ENCODE results near the gene PLXND1. TPM values are rescaled to one million over a fixed set of nuclear protein-coding genes. Genes with fewer than 3 reads are reported as not detected.

PLXND1 gene
- total and polyA plus RNA-seq, 2 donors (not counting 1 experiment from before 2014, with no cell fraction given), result 3.3 to 74.4 TPM

- Histone ChIP-seq H3K4me1 (ENCODE audit: control insufficient read depth in 2 of 2, insufficient read depth in 2 of 2, low read length in 2 of 2) (no peaks in the 10 kb centered on the region), H3K27me3 (replicated peaks in 1 of 4; ENCODE audit: control extremely low read depth in 1 of 4, control insufficient read depth in 3 of 4, insufficient read depth in 4 of 4, low read length in 3 of 4) (no peaks in the 10 kb centered on the region), H3K27ac (ENCODE audit: low read length in 2 of 2) (no peak overlapping the region), H2AFZ (ENCODE audit: insufficient read depth, low read depth, low read length, poor library complexity, severe bottlenecking) (no peak overlapping the region), H3K4me2 (replicated peaks; ENCODE audit: low read depth, low read length, poor library complexity, severe bottlenecking) (no peak overlapping the region), H3K9ac (ENCODE audit: low read length) (no peak overlapping the region), H3K36me3 (replicated peaks in 1 of 2; ENCODE audit: control extremely low read depth in 1 of 2, control insufficient read depth in 1 of 2, extremely low read depth in 1 of 2, insufficient read depth in 2 of 2, low read length in 1 of 2) (peaks cover 0 to 14% of the 10 kb centered on the region in 2 experiments), H3K4me3 (ENCODE audit: control extremely low read depth in 1 of 5, extremely low read depth in 1 of 5, insufficient read depth in 1 of 5, low read depth in 2 of 5, low read length in 4 of 5) (no peak overlapping the region), H4K20me1 (ENCODE audit: control insufficient read depth, insufficient read depth, low read length, poor library complexity, severe bottlenecking) (no peaks in the 10 kb centered on the region), H3K9me3 (ENCODE audit: control extremely low read depth in 1 of 3, control insufficient read depth in 2 of 3, insufficient read depth in 1 of 3, low read length in 2 of 3) (no peaks in the 10 kb centered on the region), H3K79me2 (ENCODE audit: control insufficient read depth, insufficient read depth, low read length) (no peaks in the 10 kb centered on the region)
- ChIA-PET POLR2A (no interaction called here), CTCF (interaction anchor here (0.7 kb wide), 1 partner anchor 171 kb away, joined by 3 read pairs; no protein-coding TSS in a partner anchor)
- DNase-seq (no peak), ATAC-seq (ENCODE audit: low read depth) (no peak)
- TF ChIP-seq CTCF (IDR thresholded peaks at IDR 0.05) (no peak), EZH2 (IDR thresholded peaks at IDR 0.05; ENCODE audit: borderline replicate concordance, insufficient read depth, low read depth, low read length, poor library complexity, severe bottlenecking) (no peak)
- no peaks in the 10 kb centered on the region for H3K9me3 Mint-ChIP-seq (ENCODE audit: insufficient read depth)
- no peak overlapping the region for H3K27ac Mint-ChIP-seq
- no peaks in the 10 kb centered on the region for H3K27me3 Mint-ChIP-seq
- H3K4me1 Mint-ChIP-seq, result peaks cover 2% of the 10 kb centered on the region
- no peak overlapping the region for H3K4me3 Mint-ChIP-seq
- intact Hi-C loops (cut with micrococcal nuclease), result no loop called here
- 97% methylated on average over 8 of the region's 8 CpGs for WGBS (ENCODE audit: insufficient coverage)
Observed at GRCh38 chr3:129651435-129652202, 45.1 kb upstream of the PLXND1 start.

GRCh38 chr3:129650256-129650872 lies 43.9 kb upstream of the PLXND1 start:
- Mint-ChIP-seq H3K9me3 (ENCODE audit: insufficient read depth) (no peaks in the 10 kb centered on the region), H3K4me3 (no peak overlapping the region), H3K27ac (no peak overlapping the region), H3K27me3 (no peaks in the 10 kb centered on the region), H3K4me1 (peaks cover 2% of the 10 kb centered on the region)
- Histone ChIP-seq H3K79me2 (ENCODE audit: control insufficient read depth, insufficient read depth, low read length) (no peaks in the 10 kb centered on the region), H3K27ac (ENCODE audit: low read length in 2 of 2) (no peak overlapping the region), H3K9me3 (ENCODE audit: control extremely low read depth in 1 of 3, control insufficient read depth in 2 of 3, insufficient read depth in 1 of 3, low read length in 2 of 3) (no peaks in the 10 kb centered on the region), H3K36me3 (replicated peaks in 1 of 2; ENCODE audit: control extremely low read depth in 1 of 2, control insufficient read depth in 1 of 2, extremely low read depth in 1 of 2, insufficient read depth in 2 of 2, low read length in 1 of 2) (peaks cover 0 to 13% of the 10 kb centered on the region in 2 experiments), H2AFZ (ENCODE audit: insufficient read depth, low read depth, low read length, poor library complexity, severe bottlenecking) (no peak overlapping the region), H3K4me2 (replicated peaks; ENCODE audit: low read depth, low read length, poor library complexity, severe bottlenecking) (no peak overlapping the region), H3K27me3 (replicated peaks in 1 of 4; ENCODE audit: control extremely low read depth in 1 of 4, control insufficient read depth in 3 of 4, insufficient read depth in 4 of 4, low read length in 3 of 4) (no peaks in the 10 kb centered on the region), H3K4me3 (ENCODE audit: control extremely low read depth in 1 of 5, extremely low read depth in 1 of 5, insufficient read depth in 1 of 5, low read depth in 2 of 5, low read length in 4 of 5) (no peak overlapping the region), H3K4me1 (ENCODE audit: control insufficient read depth in 2 of 2, insufficient read depth in 2 of 2, low read length in 2 of 2) (no peaks in the 10 kb centered on the region), H3K9ac (ENCODE audit: low read length) (no peak overlapping the region), H4K20me1 (ENCODE audit: control insufficient read depth, insufficient read depth, low read length, poor library complexity, severe bottlenecking) (no peaks in the 10 kb centered on the region)
- ATAC-seq (ENCODE audit: low read depth) (peak; percentile 43), DNase-seq (peak; percentile 65)
- TF ChIP-seq CTCF (IDR thresholded peaks at IDR 0.05) (peak; percentile 79), EZH2 (IDR thresholded peaks at IDR 0.05; ENCODE audit: borderline replicate concordance, insufficient read depth, low read depth, low read length, poor library complexity, severe bottlenecking) (no peak)
- ChIA-PET POLR2A (no interaction called here), CTCF (interaction anchor here (0.7 to 2.2 kb wide), 15 partner anchors 11 to 1312 kb away, joined by 3 to 22 read pairs (median 4); no protein-coding TSS in a partner anchor)
- WGBS (ENCODE audit: insufficient coverage), result 16% methylated on average over 3 of the region's 7 CpGs
- intact Hi-C loops (cut with micrococcal nuclease), result loop anchor here (1.0 kb wide), 2 partner anchors 160 to 179 kb away; no protein-coding TSS in a partner anchor
